WI38 (cell line): Measurements from ENCODE around the gene KIF26B.

Experiments
- H3K4me3 ChIP-seq: 2 replicates; pipeline ENCODE4 v1.5.1; 2011; ENCODE audit warnings: low read depth, mild to moderate bottlenecking, control low read depth, low read length
- TF ChIP-seq, protein P1 (sequence below): IDR thresholded peaks from 2 replicates; pipeline ENCODE4 v1.5.1; 2012; ENCODE audit warnings: low read depth, mild to moderate bottlenecking, control low read depth, low read length

KIF26B gene

DNA sequence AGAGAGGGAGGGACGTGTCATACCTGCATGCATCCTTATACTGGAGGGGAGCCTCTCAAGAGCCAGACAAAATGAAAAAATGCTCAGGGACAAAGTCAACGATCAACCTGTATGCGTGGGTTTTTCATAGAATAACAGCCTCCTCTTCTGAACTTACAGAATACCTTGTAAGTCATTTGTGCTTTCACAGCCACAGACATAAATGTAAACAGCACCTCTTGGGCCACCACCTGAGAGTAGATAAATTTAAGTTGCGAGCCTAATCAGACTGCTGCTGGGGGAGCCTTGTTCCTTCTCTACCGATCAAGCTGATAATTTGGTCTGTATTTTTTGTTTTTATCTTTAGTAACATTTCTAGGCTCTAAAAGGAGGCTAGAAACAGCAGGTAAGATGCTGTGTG lies 223.1 kb downstream of the KIF26B start:
- TF ChIP-seq, protein P1, sequence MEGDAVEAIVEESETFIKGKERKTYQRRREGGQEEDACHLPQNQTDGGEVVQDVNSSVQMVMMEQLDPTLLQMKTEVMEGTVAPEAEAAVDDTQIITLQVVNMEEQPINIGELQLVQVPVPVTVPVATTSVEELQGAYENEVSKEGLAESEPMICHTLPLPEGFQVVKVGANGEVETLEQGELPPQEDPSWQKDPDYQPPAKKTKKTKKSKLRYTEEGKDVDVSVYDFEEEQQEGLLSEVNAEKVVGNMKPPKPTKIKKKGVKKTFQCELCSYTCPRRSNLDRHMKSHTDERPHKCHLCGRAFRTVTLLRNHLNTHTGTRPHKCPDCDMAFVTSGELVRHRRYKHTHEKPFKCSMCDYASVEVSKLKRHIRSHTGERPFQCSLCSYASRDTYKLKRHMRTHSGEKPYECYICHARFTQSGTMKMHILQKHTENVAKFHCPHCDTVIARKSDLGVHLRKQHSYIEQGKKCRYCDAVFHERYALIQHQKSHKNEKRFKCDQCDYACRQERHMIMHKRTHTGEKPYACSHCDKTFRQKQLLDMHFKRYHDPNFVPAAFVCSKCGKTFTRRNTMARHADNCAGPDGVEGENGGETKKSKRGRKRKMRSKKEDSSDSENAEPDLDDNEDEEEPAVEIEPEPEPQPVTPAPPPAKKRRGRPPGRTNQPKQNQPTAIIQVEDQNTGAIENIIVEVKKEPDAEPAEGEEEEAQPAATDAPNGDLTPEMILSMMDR, result no peak
- H3K4me3 ChIP-seq, result no peak overlapping the region

DNA sequence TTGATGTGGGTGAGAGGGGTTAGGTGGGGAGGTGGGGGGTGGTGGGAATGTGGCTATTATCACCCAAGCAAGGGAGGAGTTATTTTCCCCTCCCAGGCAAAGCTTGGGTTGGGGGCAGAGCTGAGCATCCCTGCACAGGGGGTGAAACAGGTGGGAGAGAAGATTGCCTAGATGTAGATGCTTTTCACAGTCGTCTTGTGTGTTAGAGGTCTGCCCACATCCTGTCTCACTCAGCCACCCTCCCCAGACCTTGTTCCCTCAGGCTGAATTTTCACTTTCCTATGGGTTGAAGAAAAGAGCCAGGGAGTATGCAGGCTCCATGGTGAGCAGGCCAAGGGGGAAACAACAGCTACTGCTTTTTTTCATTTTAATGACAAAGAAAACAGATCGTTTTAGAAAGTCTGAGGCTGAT lies 223.5 kb downstream of the KIF26B start:
- TF ChIP-seq, protein P1, result no peak

DNA sequence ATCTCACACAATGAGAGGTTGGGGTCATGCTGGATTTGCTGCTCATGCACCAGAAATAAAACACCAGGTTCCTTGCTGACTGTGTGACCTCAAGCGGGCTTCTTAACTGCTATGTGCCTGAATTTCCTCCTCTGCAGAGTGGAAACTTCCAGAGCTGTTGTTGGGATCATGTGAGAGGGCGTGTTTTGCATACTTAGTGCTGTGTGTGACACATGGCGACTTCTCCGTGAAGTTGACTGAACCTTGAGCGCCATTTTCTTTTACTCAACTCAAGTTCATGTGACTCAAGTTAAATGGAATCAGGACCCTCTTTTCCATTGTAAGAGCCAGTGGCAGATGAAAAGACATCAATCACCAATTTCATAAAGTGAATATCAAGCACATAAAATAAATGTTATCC lies 224.0 kb downstream of the KIF26B start:
- TF ChIP-seq, protein P1, result no peak
- H3K4me3 ChIP-seq, result no peak overlapping the region

More for the DNA sequence above, 223.5 kb downstream of the KIF26B start:
- H3K4me3 ChIP-seq, result no peak overlapping the region

DNA sequence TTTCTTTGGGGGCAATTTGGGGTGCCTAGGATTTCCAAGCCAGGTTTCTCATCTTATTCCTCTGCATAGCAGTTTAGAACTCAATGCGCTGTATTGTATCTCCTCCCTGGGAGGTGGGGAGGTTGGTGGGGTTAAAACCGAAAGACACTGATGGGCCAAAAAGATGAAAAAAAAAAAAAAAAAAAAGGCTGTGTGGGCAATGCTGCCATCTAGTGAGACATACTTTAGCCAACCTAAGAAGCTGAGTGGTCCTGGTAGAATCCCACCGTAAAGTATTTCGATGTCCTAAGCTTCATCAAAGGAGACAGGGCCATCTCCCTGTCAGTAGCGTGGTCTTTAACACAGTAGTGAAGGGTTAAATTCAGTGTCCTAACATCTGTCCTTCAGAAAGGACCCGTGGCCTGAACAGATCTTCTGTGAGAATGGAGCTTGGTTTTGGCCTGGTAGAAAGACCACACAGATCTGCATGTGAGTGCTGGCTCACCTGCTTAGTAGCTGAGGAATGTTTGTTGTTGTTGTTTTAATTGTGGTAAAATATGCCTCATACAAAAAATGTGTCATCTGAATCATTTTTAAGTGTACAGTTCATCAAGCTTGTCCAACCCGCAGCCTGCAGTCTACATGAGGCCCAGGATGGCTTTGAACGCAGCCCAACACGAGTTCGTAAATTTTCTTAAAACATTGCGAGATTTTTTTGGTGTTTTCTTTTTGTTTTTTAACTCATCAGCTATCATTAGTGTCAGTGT lies 226.2 kb downstream of the KIF26B start:
- TF ChIP-seq, protein P1, result no peak
- H3K4me3 ChIP-seq, result no peak overlapping the region

DNA sequence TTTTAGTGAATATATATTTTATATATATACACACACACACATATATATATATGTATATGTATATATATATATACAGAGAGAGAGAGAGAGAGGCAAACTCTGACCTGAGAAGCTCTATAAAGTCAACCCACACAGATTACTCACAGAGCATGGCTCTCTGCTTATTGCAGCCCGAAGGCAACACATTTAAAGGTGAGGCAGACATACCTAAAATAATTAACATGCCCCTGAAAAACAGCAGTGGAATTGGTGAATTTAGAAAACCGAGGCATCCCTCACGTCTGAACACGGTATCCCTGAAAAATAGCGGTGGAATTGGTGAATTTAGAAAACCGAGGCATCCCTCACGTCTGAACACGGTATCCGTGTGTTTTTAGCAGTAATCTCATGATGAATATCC lies 228.2 kb downstream of the KIF26B start:
- H3K4me3 ChIP-seq, result no peak overlapping the region
- TF ChIP-seq, protein P1, result no peak

DNA sequence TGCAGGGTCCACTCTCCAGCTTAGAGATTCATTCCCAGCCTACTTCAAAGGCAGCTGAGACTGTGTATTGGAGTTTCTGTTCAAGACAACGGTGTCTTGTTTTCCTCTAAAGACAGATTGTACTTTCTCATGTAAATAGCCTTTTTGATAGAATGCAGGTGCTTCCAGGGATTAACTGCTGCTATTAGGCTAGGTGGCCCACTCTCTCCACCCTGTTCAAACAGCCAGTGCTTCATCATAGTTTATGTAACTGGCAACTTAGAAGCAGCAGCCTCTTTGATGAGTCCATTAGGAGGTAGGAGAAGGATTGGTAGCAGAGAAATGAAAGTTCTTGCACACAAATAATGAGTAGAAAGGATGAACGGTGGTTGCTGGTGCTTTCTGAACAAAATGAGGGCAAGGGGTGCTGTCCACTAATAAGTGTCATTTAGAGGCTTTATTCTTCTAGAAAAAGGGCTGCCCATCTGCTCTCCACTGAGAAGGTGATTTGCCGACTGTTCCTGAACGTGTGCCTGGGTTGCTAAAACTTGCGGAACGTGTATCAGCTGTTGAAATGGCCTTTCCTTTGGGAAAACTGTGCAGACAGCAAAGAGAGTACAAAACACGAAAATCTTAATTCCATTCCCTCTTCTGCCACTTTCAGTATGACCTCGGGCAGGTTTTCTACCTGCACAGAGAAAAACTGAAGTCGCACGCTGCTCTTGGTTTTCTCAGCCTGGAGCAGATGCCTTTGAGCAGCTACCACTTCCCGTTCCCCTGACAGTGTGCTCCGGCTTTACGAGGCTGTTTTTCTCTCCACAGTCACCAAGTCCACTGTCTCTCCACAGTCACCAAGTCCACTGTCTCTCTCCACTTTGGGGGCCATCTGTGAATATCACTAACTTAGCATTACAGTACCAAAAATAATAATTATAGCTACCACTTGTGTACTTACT lies 228.9 kb downstream of the KIF26B start:
- TF ChIP-seq, protein P1, result no peak
- no peak overlapping the region for H3K4me3 ChIP-seq
